Panc1 (cell line): ENCODE data around the gene CFAP20DC.

ENCODE experiments used
- POLR2AphosphoS5 ChIP-seq: IDR thresholded peaks from 2 replicates; pipeline ENCODE4 v1.6.1; 2012; ENCODE audit warnings: mild to moderate bottlenecking, low read depth, low read length, moderate library complexity
- TCF7L2 ChIP-seq: IDR thresholded peaks from 2 replicates; pipeline ENCODE4 v1.6.1; 2011; ENCODE audit warnings: mild to moderate bottlenecking, low read depth, low read length, inconsistent platforms
- TF ChIP-seq, protein P1 (sequence below): fragments of 450-650 bp; IDR thresholded peaks from 2 replicates; pipeline ENCODE4 v1.5.1; 2017; ENCODE audit warnings: mild to moderate bottlenecking
- TF ChIP-seq, protein P2 (sequence below), 2 experiments: IDR thresholded peaks; 2 replicates each; pipeline ENCODE4 v1.6.1; 2011 to 2012; ENCODE audit warnings: low read depth in 2 of 2, control low read depth in 1 of 2, low read length in 1 of 2, mild to moderate bottlenecking in 1 of 2, moderate library complexity in 1 of 2; ENCODE audit not compliant: insufficient read depth in 1 of 2

DNA sequence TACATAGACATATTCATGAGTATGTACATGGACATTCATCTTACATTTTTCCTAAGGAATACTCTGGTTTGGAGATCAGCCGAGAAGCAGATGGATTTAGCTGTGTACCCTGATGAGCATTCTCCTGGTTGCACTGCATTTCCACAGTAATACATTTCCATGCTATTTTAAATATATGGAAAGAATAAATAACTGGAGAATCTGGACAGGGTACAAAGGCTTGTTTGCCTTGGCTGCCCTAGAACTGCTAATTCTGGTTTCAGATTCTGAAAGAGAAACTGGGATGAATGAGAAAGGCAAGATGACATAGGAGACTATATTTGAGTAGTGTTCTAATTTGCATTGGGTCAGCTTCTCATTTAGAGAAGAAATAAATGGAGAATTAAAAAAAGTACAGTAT lies 192.4 kb downstream of the CFAP20DC start:
- TF ChIP-seq, protein P1, sequence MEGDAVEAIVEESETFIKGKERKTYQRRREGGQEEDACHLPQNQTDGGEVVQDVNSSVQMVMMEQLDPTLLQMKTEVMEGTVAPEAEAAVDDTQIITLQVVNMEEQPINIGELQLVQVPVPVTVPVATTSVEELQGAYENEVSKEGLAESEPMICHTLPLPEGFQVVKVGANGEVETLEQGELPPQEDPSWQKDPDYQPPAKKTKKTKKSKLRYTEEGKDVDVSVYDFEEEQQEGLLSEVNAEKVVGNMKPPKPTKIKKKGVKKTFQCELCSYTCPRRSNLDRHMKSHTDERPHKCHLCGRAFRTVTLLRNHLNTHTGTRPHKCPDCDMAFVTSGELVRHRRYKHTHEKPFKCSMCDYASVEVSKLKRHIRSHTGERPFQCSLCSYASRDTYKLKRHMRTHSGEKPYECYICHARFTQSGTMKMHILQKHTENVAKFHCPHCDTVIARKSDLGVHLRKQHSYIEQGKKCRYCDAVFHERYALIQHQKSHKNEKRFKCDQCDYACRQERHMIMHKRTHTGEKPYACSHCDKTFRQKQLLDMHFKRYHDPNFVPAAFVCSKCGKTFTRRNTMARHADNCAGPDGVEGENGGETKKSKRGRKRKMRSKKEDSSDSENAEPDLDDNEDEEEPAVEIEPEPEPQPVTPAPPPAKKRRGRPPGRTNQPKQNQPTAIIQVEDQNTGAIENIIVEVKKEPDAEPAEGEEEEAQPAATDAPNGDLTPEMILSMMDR = no peak
- TF ChIP-seq POLR2AphosphoS5 (no peak), TCF7L2 (no peak)
- TF ChIP-seq, protein P2, sequence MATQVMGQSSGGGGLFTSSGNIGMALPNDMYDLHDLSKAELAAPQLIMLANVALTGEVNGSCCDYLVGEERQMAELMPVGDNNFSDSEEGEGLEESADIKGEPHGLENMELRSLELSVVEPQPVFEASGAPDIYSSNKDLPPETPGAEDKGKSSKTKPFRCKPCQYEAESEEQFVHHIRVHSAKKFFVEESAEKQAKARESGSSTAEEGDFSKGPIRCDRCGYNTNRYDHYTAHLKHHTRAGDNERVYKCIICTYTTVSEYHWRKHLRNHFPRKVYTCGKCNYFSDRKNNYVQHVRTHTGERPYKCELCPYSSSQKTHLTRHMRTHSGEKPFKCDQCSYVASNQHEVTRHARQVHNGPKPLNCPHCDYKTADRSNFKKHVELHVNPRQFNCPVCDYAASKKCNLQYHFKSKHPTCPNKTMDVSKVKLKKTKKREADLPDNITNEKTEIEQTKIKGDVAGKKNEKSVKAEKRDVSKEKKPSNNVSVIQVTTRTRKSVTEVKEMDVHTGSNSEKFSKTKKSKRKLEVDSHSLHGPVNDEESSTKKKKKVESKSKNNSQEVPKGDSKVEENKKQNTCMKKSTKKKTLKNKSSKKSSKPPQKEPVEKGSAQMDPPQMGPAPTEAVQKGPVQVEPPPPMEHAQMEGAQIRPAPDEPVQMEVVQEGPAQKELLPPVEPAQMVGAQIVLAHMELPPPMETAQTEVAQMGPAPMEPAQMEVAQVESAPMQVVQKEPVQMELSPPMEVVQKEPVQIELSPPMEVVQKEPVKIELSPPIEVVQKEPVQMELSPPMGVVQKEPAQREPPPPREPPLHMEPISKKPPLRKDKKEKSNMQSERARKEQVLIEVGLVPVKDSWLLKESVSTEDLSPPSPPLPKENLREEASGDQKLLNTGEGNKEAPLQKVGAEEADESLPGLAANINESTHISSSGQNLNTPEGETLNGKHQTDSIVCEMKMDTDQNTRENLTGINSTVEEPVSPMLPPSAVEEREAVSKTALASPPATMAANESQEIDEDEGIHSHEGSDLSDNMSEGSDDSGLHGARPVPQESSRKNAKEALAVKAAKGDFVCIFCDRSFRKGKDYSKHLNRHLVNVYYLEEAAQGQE (IDR thresholded peaks at IDR 0.05; ENCODE audit: insufficient read depth in 1 of 2, low read depth in 2 of 2, low read length in 1 of 2) = no peak
